ENCODE results near the gene LETM1. TPM values are rescaled to one million over a fixed set of nuclear protein-coding genes. Genes with fewer than 3 reads are reported as not detected.

The LETM1 gene
- polyA plus RNA-seq, 1 donor (not counting 4 experiments of a cell fraction or from before 2014, with no cell fraction given): 25.6 TPM

GRCh38 chr4:1864076-1865008 is 8.4 kb upstream of the LETM1 start:
- Histone ChIP-seq H3K36me3 (ENCODE audit: control insufficient read depth in 2 of 2, extremely low read depth in 1 of 2, insufficient read depth in 2 of 2, low read length in 2 of 2) (no peaks in the 10 kb centered on the region), H4K20me1 (ENCODE audit: control insufficient read depth, extremely low read depth, insufficient read depth, low read length) (no peaks in the 10 kb centered on the region), H3K27me3 (ENCODE audit: control insufficient read depth, extremely low read depth, insufficient read depth, low read length) (peaks cover 14% of the 10 kb centered on the region), H3K9ac (ENCODE audit: control insufficient read depth, extremely low read depth, insufficient read depth, low read length) (no peak overlapping the region), H3K79me2 (ENCODE audit: control insufficient read depth, insufficient read depth, low read length) (no peaks in the 10 kb centered on the region), H3K4me3 (ENCODE audit: control insufficient read depth in 2 of 3, extremely low read depth in 1 of 3, insufficient read depth in 2 of 3, low read depth in 1 of 3, low read length in 3 of 3) (no peak overlapping the region), H3K9me1 (ENCODE audit: control insufficient read depth, extremely low read depth, insufficient read depth, low read length) (no peaks in the 10 kb centered on the region), H3K9me3 (ENCODE audit: control insufficient read depth, low read depth, low read length) (no peaks in the 10 kb centered on the region), H2AFZ (ENCODE audit: control insufficient read depth, low read length) (no peak overlapping the region), H3K4me1 (ENCODE audit: control insufficient read depth, extremely low read depth, insufficient read depth, low read length) (no peaks in the 10 kb centered on the region), H3K4me2 (ENCODE audit: control insufficient read depth, extremely low read depth, insufficient read depth, low read depth, low read length) (no peak overlapping the region), H3K27ac (ENCODE audit: control insufficient read depth, insufficient read depth, low read length) (no peak overlapping the region)
- dilution Hi-C loops (cut with MboI; ENCODE audit: extremely low pct_ligation_motif_present, low sequenced_read_pairs): no loop called here
- FAIRE-seq (no peak), DNase-seq (ENCODE audit: low read depth, low spot score) (no peak)
- no peak for TF ChIP-seq EZH2 (IDR thresholded peaks at IDR 0.05; ENCODE audit: low read length)
- TF ChIP-seq CTCF (optimal IDR thresholded peaks at IDR 0.05 in 1 of 3, IDR thresholded peaks at IDR 0.05 in 1 of 3, conservative IDR thresholded peaks at IDR 0.05 in 1 of 3; ENCODE audit: extremely low read depth in 1 of 3, insufficient read depth in 2 of 3, low read length in 3 of 3): no peak

GRCh38 chr4:1863297-1864033 is 7.5 kb upstream of the LETM1 start:
- Histone ChIP-seq H3K79me2 (ENCODE audit: control insufficient read depth, insufficient read depth, low read length) (no peaks in the 10 kb centered on the region), H3K27me3 (ENCODE audit: control insufficient read depth, extremely low read depth, insufficient read depth, low read length) (peaks cover 14% of the 10 kb centered on the region), H2AFZ (ENCODE audit: control insufficient read depth, low read length) (no peak overlapping the region), H3K9ac (ENCODE audit: control insufficient read depth, extremely low read depth, insufficient read depth, low read length) (no peak overlapping the region), H3K9me1 (ENCODE audit: control insufficient read depth, extremely low read depth, insufficient read depth, low read length) (no peaks in the 10 kb centered on the region), H3K9me3 (ENCODE audit: control insufficient read depth, low read depth, low read length) (no peaks in the 10 kb centered on the region), H3K27ac (ENCODE audit: control insufficient read depth, insufficient read depth, low read length) (no peak overlapping the region), H4K20me1 (ENCODE audit: control insufficient read depth, extremely low read depth, insufficient read depth, low read length) (no peaks in the 10 kb centered on the region), H3K36me3 (ENCODE audit: control insufficient read depth in 2 of 2, extremely low read depth in 1 of 2, insufficient read depth in 2 of 2, low read length in 2 of 2) (no peaks in the 10 kb centered on the region), H3K4me1 (ENCODE audit: control insufficient read depth, extremely low read depth, insufficient read depth, low read length) (no peaks in the 10 kb centered on the region), H3K4me3 (ENCODE audit: control insufficient read depth in 2 of 3, extremely low read depth in 1 of 3, insufficient read depth in 2 of 3, low read depth in 1 of 3, low read length in 3 of 3) (no peak overlapping the region), H3K4me2 (ENCODE audit: control insufficient read depth, extremely low read depth, insufficient read depth, low read depth, low read length) (no peak overlapping the region)
- TF ChIP-seq CTCF (optimal IDR thresholded peaks at IDR 0.05 in 1 of 3, IDR thresholded peaks at IDR 0.05 in 1 of 3, conservative IDR thresholded peaks at IDR 0.05 in 1 of 3; ENCODE audit: extremely low read depth in 1 of 3, insufficient read depth in 2 of 3, low read length in 3 of 3) (no peak), EZH2 (IDR thresholded peaks at IDR 0.05; ENCODE audit: low read length) (no peak)
- dilution Hi-C loops (cut with MboI; ENCODE audit: extremely low pct_ligation_motif_present, low sequenced_read_pairs): no loop called here
- DNase-seq (ENCODE audit: low read depth, low spot score) (no peak), FAIRE-seq (no peak)

Measured in keratinocyte (primary cell).